Keratinocyte (primary cell): ENCODE data around the gene IPPK. TPM values are rescaled to one million over a fixed set of nuclear protein-coding genes. Genes with fewer than 3 reads are reported as not detected.

Experiments used
- DNase-seq: peaks from one replicate; pipeline ENCODE4 v3.0.0-alpha.2; 2011; ENCODE audit warnings: low read depth, missing footprints, low spot score
- FAIRE-seq: peaks from 2 replicates; lab custom pipeline; 2011; peaks lifted over from hg19 to GRCh38; lab: Jason Lieb, UNC
- H2AFZ ChIP-seq: 2 replicates; pipeline ENCODE4 v1.6.0; 2012; ENCODE audit warnings: low read length, control low read depth, inconsistent platforms; ENCODE audit not compliant: control insufficient read depth
- H3K27ac ChIP-seq: 2 replicates; pipeline ENCODE4 v1.5.1; 2011; ENCODE audit warnings: low read length; ENCODE audit not compliant: control insufficient read depth, insufficient read depth
- H3K27me3 ChIP-seq: 3 replicates; pipeline ENCODE4 v1.6.0; 2011; ENCODE audit warnings: low read length; ENCODE audit not compliant: control insufficient read depth, insufficient read depth; ENCODE audit errors: extremely low read depth
- H3K36me3 ChIP-seq, 2 experiments: 2 replicates in 1 of 2; 3 replicates in 1 of 2; pipeline ENCODE4 v1.5.1; 2011; ENCODE audit warnings: low read length in 2 of 2, mild to moderate bottlenecking in 1 of 2; ENCODE audit not compliant: control insufficient read depth in 2 of 2, insufficient read depth in 2 of 2; ENCODE audit errors: extremely low read depth in 1 of 2
- H3K4me1 ChIP-seq: 3 replicates; pipeline ENCODE4 v1.5.1; 2011; ENCODE audit warnings: low read length; ENCODE audit not compliant: control insufficient read depth, insufficient read depth; ENCODE audit errors: extremely low read depth
- H3K4me2 ChIP-seq: 3 replicates; pipeline ENCODE4 v1.6.0; 2011; ENCODE audit warnings: low read depth, low read length; ENCODE audit not compliant: control insufficient read depth, insufficient read depth; ENCODE audit errors: extremely low read depth
- H3K4me3 ChIP-seq, 3 experiments: fragments of 200-600 bp in 1 of 3; sonication (generic) in 1 of 3; 2 replicates in 2 of 3; 3 replicates in 1 of 3; pipeline ENCODE4 v1.5.1; 2011 to 2016; ENCODE audit warnings: low read length in 3 of 3, mild to moderate bottlenecking in 3 of 3, control low read depth in 2 of 3, inconsistent platforms in 1 of 3, low read depth in 1 of 3, mixed read lengths in 1 of 3, mixed run types in 1 of 3, moderate library complexity in 1 of 3; ENCODE audit not compliant: control insufficient read depth in 2 of 3, insufficient read depth in 2 of 3; ENCODE audit errors: extremely low read depth in 1 of 3
- H3K79me2 ChIP-seq: 2 replicates; pipeline ENCODE4 v1.6.0; 2012; ENCODE audit warnings: low read length; ENCODE audit not compliant: control insufficient read depth, insufficient read depth
- H3K9ac ChIP-seq: 3 replicates; pipeline ENCODE4 v1.6.0; 2011; ENCODE audit warnings: low read length; ENCODE audit not compliant: control insufficient read depth, insufficient read depth; ENCODE audit errors: extremely low read depth
- H3K9me1 ChIP-seq: 3 replicates; pipeline ENCODE4 v1.6.0; 2011; ENCODE audit warnings: low read length; ENCODE audit not compliant: control insufficient read depth, insufficient read depth; ENCODE audit errors: extremely low read depth
- H3K9me3 ChIP-seq: 2 replicates; pipeline ENCODE4 v1.5.1; 2012; ENCODE audit warnings: low read depth, low read length; ENCODE audit not compliant: control insufficient read depth
- H4K20me1 ChIP-seq: 3 replicates; pipeline ENCODE4 v1.6.0; 2011; ENCODE audit warnings: low read length; ENCODE audit not compliant: control insufficient read depth, insufficient read depth; ENCODE audit errors: extremely low read depth
- EZH2 ChIP-seq: IDR thresholded peaks from one replicate; pipeline ENCODE4 v1.6.1; 2012; ENCODE audit warnings: inconsistent platforms, mild to moderate bottlenecking, low read length, moderate library complexity
- dilution Hi-C: fragments of 300-500 bp; cut with MboI; formaldehyde crosslinking; loops from one replicate; pipeline ENCODE4 v1.7.0; 2020; ENCODE audit warnings: low sequenced_read_pairs; ENCODE audit not compliant: extremely low pct_ligation_motif_present
- polyA plus RNA-seq, 5 experiments: library from polyadenylated mRNA; depleted of rRNA in 3 of 5; stranded (reverse) in 3 of 5; stranded (forward) in 1 of 5; unstranded in 1 of 5; fragments of >200 nt; gene quantifications; 1 replicate in 1 of 5; 2 replicates in 3 of 5; 3 replicates in 1 of 5; pipeline versions ENCODE4 v1.2.1 to v1.2.3, GENCODE V29; 2011 to 2012; ENCODE audit warnings: missing spikeins in 2 of 5, low read depth in 1 of 5, low replicate concordance in 1 of 5
- TF ChIP-seq, protein P1 (sequence below), 3 experiments: IDR thresholded peaks in 1 of 3; conservative IDR thresholded peaks in 1 of 3; optimal IDR thresholded peaks in 1 of 3; 2 replicates in 2 of 3; 3 replicates in 1 of 3; pipeline versions ENCODE3 to v1.5.1; 2011; ENCODE audit warnings: low read length in 3 of 3, mild to moderate bottlenecking in 3 of 3, moderate library complexity in 2 of 3, control low read depth in 1 of 3, inconsistent platforms in 1 of 3; ENCODE audit not compliant: insufficient read depth in 2 of 3; ENCODE audit errors: extremely low read depth in 1 of 3

IPPK gene
- polyA plus RNA-seq, 1 donor (not counting 4 experiments of a cell fraction or from before 2014, with no cell fraction given), result 32.4 TPM

DNA sequence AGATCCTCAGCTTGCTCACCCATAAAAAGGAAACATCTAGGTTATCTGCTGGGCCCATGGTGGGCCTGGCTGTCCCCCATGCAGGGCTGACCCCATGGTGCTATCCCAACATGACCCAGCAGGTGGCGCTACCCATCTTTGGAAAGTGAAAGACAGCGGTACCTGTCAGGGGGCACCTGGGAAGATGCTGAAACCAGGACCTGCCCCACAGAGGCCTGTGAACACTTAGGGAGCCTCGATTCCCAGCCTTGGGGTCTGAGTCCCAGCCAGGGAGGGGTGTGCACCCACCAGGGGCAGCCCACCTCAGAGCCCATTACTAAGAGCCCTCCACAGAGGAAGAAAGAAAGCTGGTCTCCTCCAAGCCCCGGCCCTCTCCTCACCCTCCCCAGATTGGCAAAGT lies 46.6 kb upstream of the IPPK start:
- H3K9me1 ChIP-seq, result peaks cover 2% of the 10 kb centered on the region
- peak overlapping the region in 1 of 3 experiments; percentile 28 for H3K4me3 ChIP-seq
- TF ChIP-seq, protein P1, sequence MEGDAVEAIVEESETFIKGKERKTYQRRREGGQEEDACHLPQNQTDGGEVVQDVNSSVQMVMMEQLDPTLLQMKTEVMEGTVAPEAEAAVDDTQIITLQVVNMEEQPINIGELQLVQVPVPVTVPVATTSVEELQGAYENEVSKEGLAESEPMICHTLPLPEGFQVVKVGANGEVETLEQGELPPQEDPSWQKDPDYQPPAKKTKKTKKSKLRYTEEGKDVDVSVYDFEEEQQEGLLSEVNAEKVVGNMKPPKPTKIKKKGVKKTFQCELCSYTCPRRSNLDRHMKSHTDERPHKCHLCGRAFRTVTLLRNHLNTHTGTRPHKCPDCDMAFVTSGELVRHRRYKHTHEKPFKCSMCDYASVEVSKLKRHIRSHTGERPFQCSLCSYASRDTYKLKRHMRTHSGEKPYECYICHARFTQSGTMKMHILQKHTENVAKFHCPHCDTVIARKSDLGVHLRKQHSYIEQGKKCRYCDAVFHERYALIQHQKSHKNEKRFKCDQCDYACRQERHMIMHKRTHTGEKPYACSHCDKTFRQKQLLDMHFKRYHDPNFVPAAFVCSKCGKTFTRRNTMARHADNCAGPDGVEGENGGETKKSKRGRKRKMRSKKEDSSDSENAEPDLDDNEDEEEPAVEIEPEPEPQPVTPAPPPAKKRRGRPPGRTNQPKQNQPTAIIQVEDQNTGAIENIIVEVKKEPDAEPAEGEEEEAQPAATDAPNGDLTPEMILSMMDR (optimal IDR thresholded peaks at IDR 0.05 in 1 of 3, IDR thresholded peaks at IDR 0.05 in 1 of 3, conservative IDR thresholded peaks at IDR 0.05 in 1 of 3; ENCODE audit: extremely low read depth in 1 of 3, insufficient read depth in 2 of 3, low read length in 3 of 3), result peak in 2 of 3 experiments; percentile 91 to 99
- no peak for TF ChIP-seq EZH2
- dilution Hi-C loops, result no loop called here
- H4K20me1 ChIP-seq, result peaks cover 2% of the 10 kb centered on the region
- FAIRE-seq, result peak; percentile 79
- no peak overlapping the region for H2AFZ ChIP-seq
- DNase-seq, result no peak
- H3K27ac ChIP-seq, result peak overlapping the region; percentile 87
- no peaks in the 10 kb centered on the region for H3K27me3 ChIP-seq
- peak overlapping the region; percentile 41 for H3K4me2 ChIP-seq
- peak overlapping the region; percentile 66 for H3K9ac ChIP-seq
- peaks cover 37% of the 10 kb centered on the region for H3K4me1 ChIP-seq
- peaks cover 39% of the 10 kb centered on the region for H3K79me2 ChIP-seq
- peaks cover 57 to 63% of the 10 kb centered on the region in 2 experiments for H3K36me3 ChIP-seq
- H3K9me3 ChIP-seq, result no peaks in the 10 kb centered on the region

GRCh38 chr9:92715488-92716231 lies 45.7 kb upstream of the IPPK start:
- Histone ChIP-seq H3K9me3 (no peaks in the 10 kb centered on the region), H4K20me1 (peaks cover 2% of the 10 kb centered on the region), H2AFZ (no peak overlapping the region), H3K79me2 (peaks cover 37% of the 10 kb centered on the region), H3K27ac (peak overlapping the region; percentile 87), H3K4me1 (peaks cover 36% of the 10 kb centered on the region), H3K36me3 (peaks cover 56 to 64% of the 10 kb centered on the region in 2 experiments), H3K9me1 (peaks cover 2% of the 10 kb centered on the region), H3K4me2 (peak overlapping the region; percentile 41), H3K4me3 (peak overlapping the region in 1 of 3 experiments; percentile 26), H3K9ac (peak overlapping the region; percentile 66), H3K27me3 (no peaks in the 10 kb centered on the region)
- TF ChIP-seq, protein P1 (optimal IDR thresholded peaks at IDR 0.05 in 1 of 3, IDR thresholded peaks at IDR 0.05 in 1 of 3, conservative IDR thresholded peaks at IDR 0.05 in 1 of 3; ENCODE audit: extremely low read depth in 1 of 3, insufficient read depth in 2 of 3, low read length in 3 of 3), result peak in 2 of 3 experiments; percentile 24 to 33
- TF ChIP-seq EZH2, result no peak
- FAIRE-seq (peak; percentile 98), DNase-seq (peak; percentile 95)
- dilution Hi-C loops, result no loop called here
